ENCODE measurements around the gene CHD9. TPM values are rescaled to one million over a fixed set of nuclear protein-coding genes. Genes with fewer than 3 reads are reported as not detected.
"Not testable (repeated sequence)": the region's sequence is repeated elsewhere in the genome, so short reads cannot be mapped to it uniquely, and the experiment has no call there.

The CHD9 gene
- total RNA-seq, 1 donor: 55.6 TPM

- no peak overlapping the region for H3K4me3 ChIP-seq (ENCODE audit: low read length)
- no peaks in the 10 kb centered on the region for H3K27me3 ChIP-seq (ENCODE audit: insufficient read depth, low read length)
- H3K9me3 ChIP-seq (ENCODE audit: low read depth, low read length): no peaks in the 10 kb centered on the region
- H3K4me1 ChIP-seq (ENCODE audit: insufficient read depth, low read length): no peaks in the 10 kb centered on the region
These were observed 202.2 kb downstream of the CHD9 start for GRCh38 chr16:53257001-53257400.

GRCh38 chr16:53258809-53259208, 204.0 kb downstream of the CHD9 start:
- Histone ChIP-seq H3K27me3 (ENCODE audit: insufficient read depth, low read length) (no peaks in the 10 kb centered on the region), H3K9me3 (ENCODE audit: low read depth, low read length) (no peaks in the 10 kb centered on the region), H3K4me1 (ENCODE audit: insufficient read depth, low read length) (no peaks in the 10 kb centered on the region), H3K4me3 (ENCODE audit: low read length) (no peak overlapping the region)

- Histone ChIP-seq H3K4me1 (ENCODE audit: insufficient read depth, low read length) (no peaks in the 10 kb centered on the region), H3K4me3 (ENCODE audit: low read length) (no peak overlapping the region), H3K27me3 (ENCODE audit: insufficient read depth, low read length) (no peaks in the 10 kb centered on the region), H3K9me3 (ENCODE audit: low read depth, low read length) (no peaks in the 10 kb centered on the region)
These were observed 206.5 kb downstream of the CHD9 start for GRCh38 chr16:53261276-53261675.

GRCh38 chr16:53262645-53263044, 207.9 kb downstream of the CHD9 start:
- Histone ChIP-seq H3K4me3 (ENCODE audit: low read length) (no peak overlapping the region), H3K4me1 (ENCODE audit: insufficient read depth, low read length) (no peaks in the 10 kb centered on the region), H3K9me3 (ENCODE audit: low read depth, low read length) (no peaks in the 10 kb centered on the region), H3K27me3 (ENCODE audit: insufficient read depth, low read length) (no peaks in the 10 kb centered on the region)

GRCh38 chr16:53266156-53266555, 211.4 kb downstream of the CHD9 start:
- no peaks in the 10 kb centered on the region for H3K27me3 ChIP-seq (ENCODE audit: insufficient read depth, low read length)
- H3K4me3 ChIP-seq (ENCODE audit: low read length): no peak overlapping the region
- no peaks in the 10 kb centered on the region for H3K4me1 ChIP-seq (ENCODE audit: insufficient read depth, low read length)

GRCh38 chr16:53278498-53278897, 223.7 kb downstream of the CHD9 start:
- not testable (repeated sequence) for H3K27me3 ChIP-seq (ENCODE audit: insufficient read depth, low read length); H3K9me3 ChIP-seq (ENCODE audit: low read depth, low read length)

More at GRCh38 chr16:53266156-53266555, 211.4 kb downstream of the CHD9 start:
- H3K9me3 ChIP-seq (ENCODE audit: low read depth, low read length): no peaks in the 10 kb centered on the region

GRCh38 chr16:53281280-53281679, 226.5 kb downstream of the CHD9 start:
- H3K27me3 ChIP-seq (ENCODE audit: insufficient read depth, low read length): no peaks in the 10 kb centered on the region

More at GRCh38 chr16:53278498-53278897, 223.7 kb downstream of the CHD9 start:
- not testable (repeated sequence) for H3K4me3 ChIP-seq (ENCODE audit: low read length); H3K4me1 ChIP-seq (ENCODE audit: insufficient read depth, low read length)

GRCh38 chr16:53281859-53282258, 227.1 kb downstream of the CHD9 start:
- no peaks in the 10 kb centered on the region for H3K4me1 ChIP-seq (ENCODE audit: insufficient read depth, low read length)
- H3K9me3 ChIP-seq (ENCODE audit: low read depth, low read length): no peaks in the 10 kb centered on the region
- no peaks in the 10 kb centered on the region for H3K27me3 ChIP-seq (ENCODE audit: insufficient read depth, low read length)
- H3K4me3 ChIP-seq (ENCODE audit: low read length): no peak overlapping the region

More at GRCh38 chr16:53281280-53281679, 226.5 kb downstream of the CHD9 start:
- no peaks in the 10 kb centered on the region for H3K4me1 ChIP-seq (ENCODE audit: insufficient read depth, low read length)
- no peak overlapping the region for H3K4me3 ChIP-seq (ENCODE audit: low read length)
- no peaks in the 10 kb centered on the region for H3K9me3 ChIP-seq (ENCODE audit: low read depth, low read length)

GRCh38 chr16:53282328-53282727, 227.5 kb downstream of the CHD9 start:
- Histone ChIP-seq H3K4me1 (ENCODE audit: insufficient read depth, low read length) (no peaks in the 10 kb centered on the region), H3K4me3 (ENCODE audit: low read length) (no peak overlapping the region), H3K27me3 (ENCODE audit: insufficient read depth, low read length) (no peaks in the 10 kb centered on the region), H3K9me3 (ENCODE audit: low read depth, low read length) (no peaks in the 10 kb centered on the region)

GRCh38 chr16:53282975-53283946, 228.5 kb downstream of the CHD9 start:
- H3K27me3 ChIP-seq (ENCODE audit: insufficient read depth, low read length): no peaks in the 10 kb centered on the region
- H3K9me3 ChIP-seq (ENCODE audit: low read depth, low read length): no peaks in the 10 kb centered on the region
- H3K4me3 ChIP-seq (ENCODE audit: low read length): no peak overlapping the region
- no peaks in the 10 kb centered on the region for H3K4me1 ChIP-seq (ENCODE audit: insufficient read depth, low read length)

GRCh38 chr16:53285236-53285635, 230.4 kb downstream of the CHD9 start:
- no peak overlapping the region for H3K4me3 ChIP-seq (ENCODE audit: low read length)
- no peaks in the 10 kb centered on the region for H3K9me3 ChIP-seq (ENCODE audit: low read depth, low read length)
- no peaks in the 10 kb centered on the region for H3K27me3 ChIP-seq (ENCODE audit: insufficient read depth, low read length)
- H3K4me1 ChIP-seq (ENCODE audit: insufficient read depth, low read length): no peaks in the 10 kb centered on the region

GRCh38 chr16:53290520-53290919, 235.7 kb downstream of the CHD9 start:
- Histone ChIP-seq H3K4me3 (ENCODE audit: low read length) (no peak overlapping the region), H3K9me3 (ENCODE audit: low read depth, low read length) (no peaks in the 10 kb centered on the region), H3K4me1 (ENCODE audit: insufficient read depth, low read length) (no peaks in the 10 kb centered on the region), H3K27me3 (ENCODE audit: insufficient read depth, low read length) (no peaks in the 10 kb centered on the region)

- Histone ChIP-seq H3K4me3 (ENCODE audit: low read length) (no peak overlapping the region), H3K9me3 (ENCODE audit: low read depth, low read length) (no peaks in the 10 kb centered on the region), H3K27me3 (ENCODE audit: insufficient read depth, low read length) (no peaks in the 10 kb centered on the region), H3K4me1 (ENCODE audit: insufficient read depth, low read length) (no peaks in the 10 kb centered on the region)
These were observed 237.1 kb downstream of the CHD9 start for GRCh38 chr16:53291757-53292392.

GRCh38 chr16:53297477-53297876, 242.7 kb downstream of the CHD9 start:
- no peaks in the 10 kb centered on the region for H3K27me3 ChIP-seq (ENCODE audit: insufficient read depth, low read length)
- H3K4me3 ChIP-seq (ENCODE audit: low read length): no peak overlapping the region
- H3K9me3 ChIP-seq (ENCODE audit: low read depth, low read length): no peaks in the 10 kb centered on the region
- no peaks in the 10 kb centered on the region for H3K4me1 ChIP-seq (ENCODE audit: insufficient read depth, low read length)

GRCh38 chr16:53304334-53304733, 249.5 kb downstream of the CHD9 start:
- Histone ChIP-seq H3K9me3 (ENCODE audit: low read depth, low read length) (no peaks in the 10 kb centered on the region), H3K4me1 (ENCODE audit: insufficient read depth, low read length) (no peaks in the 10 kb centered on the region), H3K4me3 (ENCODE audit: low read length) (no peak overlapping the region), H3K27me3 (ENCODE audit: insufficient read depth, low read length) (no peaks in the 10 kb centered on the region)

Data from mononuclear cell (primary cell).